OCI-LY3 (cell line): Measurements from ENCODE around the gene TMEM86B.

ENCODE experiments used
- H2AFZ ChIP-seq: fragments of 200-600, 300-600 bp; shearing (Covaris generic); 2 replicates; pipeline ENCODE4 v1.6.0; 2014; ENCODE audit warnings: antibody characterized with exemption, low read depth, low read length
- H3K27ac ChIP-seq: fragments of 200-600, 300-600 bp; sonication (generic); 2 replicates; pipeline ENCODE4 v1.5.1; 2014; ENCODE audit warnings: mild to moderate bottlenecking, low read length, moderate library complexity, mixed read lengths
- H3K27me3 ChIP-seq: fragments of 200-600, 300-600 bp; sonication (generic); 2 replicates; pipeline ENCODE4 v1.6.1; 2014; ENCODE audit warnings: low read depth, low read length, mixed read lengths
- H3K36me3 ChIP-seq: fragments of 200-600, 300-600 bp; sonication (generic); replicated peaks from 2 replicates; pipeline ENCODE3; 2014; ENCODE audit warnings: low read depth, low read length, mixed read lengths
- H3K4me1 ChIP-seq: fragments of 300-600, 200-600 bp; sonication (generic); 2 replicates; pipeline ENCODE4 v1.6.1; 2014; ENCODE audit warnings: low read length, mixed read lengths
- H3K4me2 ChIP-seq: fragments of 200-600, 300-600 bp; sonication (generic); 2 replicates; pipeline ENCODE4 v1.6.1; 2014; ENCODE audit warnings: low read length, mixed read lengths
- H3K4me3 ChIP-seq: fragments of 300-600, 200-600 bp; sonication (generic); 2 replicates; pipeline ENCODE4 v1.5.1; 2014; ENCODE audit warnings: antibody characterized with exemption, mild to moderate bottlenecking, low read length, moderate library complexity
- H3K79me2 ChIP-seq: fragments of 300-600, 200-600 bp; shearing (Covaris generic); 2 replicates; pipeline ENCODE4 v1.6.1; 2014; ENCODE audit warnings: mild to moderate bottlenecking, low read length, mixed read lengths
- H3K9ac ChIP-seq: fragments of 300-600, 200-600 bp; shearing (Covaris generic); 2 replicates; pipeline ENCODE4 v1.6.0; 2014; ENCODE audit warnings: mild to moderate bottlenecking, low read length, moderate library complexity
- H3K9me3 ChIP-seq: fragments of 200-600, 300-600 bp; shearing (Covaris generic); 2 replicates; pipeline ENCODE4 v1.6.1; 2014; ENCODE audit warnings: low read length, mixed read lengths; ENCODE audit not compliant: insufficient read depth
- H4K20me1 ChIP-seq: fragments of 200-600, 300-600 bp; sonication (generic); 2 replicates; pipeline ENCODE4 v1.6.1; 2016; ENCODE audit warnings: low read length, mixed read lengths; ENCODE audit not compliant: insufficient read depth
- EZH2phosphoT487 ChIP-seq: fragments of 200-600 bp; shearing (Covaris generic); IDR thresholded peaks from 2 replicates; pipeline ENCODE4 v1.6.1; 2018; ENCODE audit warnings: antibody characterized with exemption, mixed run types, low read depth
- TF ChIP-seq, protein P1 (sequence below): fragments of 200-600, 300-600 bp; sonication (generic); IDR thresholded peaks from 2 replicates; pipeline ENCODE4 v1.5.1; 2014; ENCODE audit warnings: antibody characterized with exemption, low read length, low read depth

The TMEM86B gene

DNA sequence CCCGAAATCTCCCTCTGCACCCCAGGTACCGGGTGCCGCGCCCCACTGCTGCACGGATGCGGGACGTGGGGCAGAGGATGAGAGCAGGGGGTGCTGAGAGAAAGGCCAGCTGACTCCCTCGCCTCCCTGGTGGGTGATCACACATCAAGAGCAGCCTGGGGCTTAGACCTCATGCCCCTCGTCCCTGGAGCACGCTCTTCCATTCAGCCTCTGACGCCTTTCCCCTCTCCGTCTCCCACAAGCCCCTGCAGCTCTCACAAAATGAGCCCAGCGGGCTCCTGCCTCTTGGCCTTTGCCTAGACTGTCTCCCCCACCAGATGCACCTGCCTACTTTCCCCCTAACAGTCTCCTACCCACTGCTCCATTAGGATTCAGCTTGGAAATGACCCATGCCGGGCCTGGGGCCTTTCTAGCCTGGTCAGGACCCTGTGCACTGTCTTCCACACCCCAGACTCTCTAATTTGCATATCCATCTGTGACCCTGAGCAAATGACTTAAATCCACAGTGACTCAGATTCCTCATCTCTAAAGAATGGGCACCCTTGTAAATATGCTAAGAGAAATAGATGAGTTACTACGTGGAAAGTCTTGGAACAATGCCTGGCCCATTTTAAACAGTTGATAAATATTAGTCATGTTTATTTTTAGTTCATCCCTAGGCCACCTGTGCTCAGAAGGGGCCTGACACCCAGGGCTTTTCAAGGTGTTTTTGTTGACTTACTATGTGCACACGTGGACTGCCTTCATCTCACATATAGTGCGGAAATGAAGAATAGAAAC is 18.7 kb downstream of the TMEM86B start:
- Histone ChIP-seq H3K79me2 (no peaks in the 10 kb centered on the region), H3K4me3 (no peak overlapping the region), H3K9me3 (peaks cover 7% of the 10 kb centered on the region), H3K36me3 (no peaks in the 10 kb centered on the region), H3K9ac (no peak overlapping the region), H3K4me2 (no peak overlapping the region; the same call in 1 of the 2 replicates), H3K4me1 (no peaks in the 10 kb centered on the region), H3K27me3 (no peaks in the 10 kb centered on the region; the same call in 1 of the 2 replicates), H2AFZ (no peak overlapping the region), H3K27ac (no peak overlapping the region), H4K20me1 (no peaks in the 10 kb centered on the region)
- TF ChIP-seq, protein P1, sequence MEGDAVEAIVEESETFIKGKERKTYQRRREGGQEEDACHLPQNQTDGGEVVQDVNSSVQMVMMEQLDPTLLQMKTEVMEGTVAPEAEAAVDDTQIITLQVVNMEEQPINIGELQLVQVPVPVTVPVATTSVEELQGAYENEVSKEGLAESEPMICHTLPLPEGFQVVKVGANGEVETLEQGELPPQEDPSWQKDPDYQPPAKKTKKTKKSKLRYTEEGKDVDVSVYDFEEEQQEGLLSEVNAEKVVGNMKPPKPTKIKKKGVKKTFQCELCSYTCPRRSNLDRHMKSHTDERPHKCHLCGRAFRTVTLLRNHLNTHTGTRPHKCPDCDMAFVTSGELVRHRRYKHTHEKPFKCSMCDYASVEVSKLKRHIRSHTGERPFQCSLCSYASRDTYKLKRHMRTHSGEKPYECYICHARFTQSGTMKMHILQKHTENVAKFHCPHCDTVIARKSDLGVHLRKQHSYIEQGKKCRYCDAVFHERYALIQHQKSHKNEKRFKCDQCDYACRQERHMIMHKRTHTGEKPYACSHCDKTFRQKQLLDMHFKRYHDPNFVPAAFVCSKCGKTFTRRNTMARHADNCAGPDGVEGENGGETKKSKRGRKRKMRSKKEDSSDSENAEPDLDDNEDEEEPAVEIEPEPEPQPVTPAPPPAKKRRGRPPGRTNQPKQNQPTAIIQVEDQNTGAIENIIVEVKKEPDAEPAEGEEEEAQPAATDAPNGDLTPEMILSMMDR: no peak
- no peak for TF ChIP-seq EZH2phosphoT487

DNA sequence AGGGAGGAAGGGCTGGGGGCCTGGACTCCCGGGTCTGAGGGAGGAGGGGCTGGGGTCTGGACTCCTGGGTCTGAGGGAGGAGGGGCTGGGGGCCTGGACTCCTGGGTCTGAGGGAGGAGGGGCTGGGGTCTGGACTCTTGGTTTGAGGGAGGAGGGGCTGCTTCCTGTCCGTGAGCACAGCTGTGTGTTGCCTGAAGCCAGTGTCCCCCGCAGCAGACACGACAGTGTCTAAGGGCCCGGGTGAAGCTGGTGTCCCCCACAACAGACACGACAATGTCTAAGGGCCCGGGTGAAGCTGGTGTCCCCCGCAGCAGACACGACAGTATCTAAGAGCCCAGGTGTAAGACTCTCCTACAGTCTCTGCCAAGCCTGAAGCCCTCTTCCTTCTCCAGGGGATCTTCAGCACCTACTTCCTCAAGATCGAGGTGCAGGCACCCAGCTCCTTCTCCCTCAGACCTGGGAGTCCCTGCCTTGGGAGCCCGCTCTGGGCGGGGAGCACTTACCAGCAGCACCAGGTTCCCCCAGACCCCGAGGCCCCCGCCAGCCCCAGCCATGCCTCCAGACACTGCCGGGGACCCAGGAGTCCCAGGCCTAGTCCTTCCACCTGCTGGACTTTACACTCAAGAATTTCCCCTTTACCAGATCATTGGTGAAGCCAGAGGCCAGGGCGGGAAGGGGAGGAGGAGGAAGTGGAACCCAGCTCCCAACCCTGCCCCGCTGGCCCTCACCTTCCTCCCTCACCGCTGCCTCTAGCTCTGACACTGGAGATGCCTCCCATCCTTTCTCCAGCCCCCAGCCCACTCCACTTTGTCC is 19.5 kb downstream of the TMEM86B start, which contains the start of gene PTPRH:
Gene PTPRH, minus strand, starts transcription at position 622 of the 813 bp plus-strand sequence. Its CDS starts 68 bp downstream, at position 554.
- H3K4me3 ChIP-seq: no peak within 1 kb of the TSS
- no peak within 1 kb of the TSS; the same call in 1 of the 2 replicates for H3K4me2 ChIP-seq
- H3K4me1 ChIP-seq: no peaks in the 10 kb centered on the region
- H3K79me2 ChIP-seq: no peaks in the 10 kb centered on the region
- peaks cover 7% of the 10 kb centered on the region for H3K27me3 ChIP-seq
- TF ChIP-seq, protein P1: no peak
- no peak for TF ChIP-seq EZH2phosphoT487
- no peak within 1 kb of the TSS for H3K9ac ChIP-seq
- H3K36me3 ChIP-seq: no peaks in the 10 kb centered on the region
- H3K27ac ChIP-seq: no peak within 1 kb of the TSS
- H2AFZ ChIP-seq: no peak within 1 kb of the TSS
- no peaks in the 10 kb centered on the region for H4K20me1 ChIP-seq
- peaks cover 7% of the 10 kb centered on the region for H3K9me3 ChIP-seq

GRCh38 chr19:55206664-55207500 is 21.7 kb downstream of the TMEM86B start:
- H4K20me1 ChIP-seq: no peaks in the 10 kb centered on the region
- H3K27ac ChIP-seq: no peak overlapping the region
- no peaks in the 10 kb centered on the region for H3K36me3 ChIP-seq
- H3K4me3 ChIP-seq: no peak overlapping the region
- no peak for TF ChIP-seq EZH2phosphoT487
- TF ChIP-seq, protein P1: no peak
- no peak overlapping the region; the same call in 1 of the 2 replicates for H3K4me2 ChIP-seq
- no peaks in the 10 kb centered on the region for H3K4me1 ChIP-seq
- H3K9me3 ChIP-seq: no peaks in the 10 kb centered on the region
- no peak overlapping the region for H2AFZ ChIP-seq
- no peak overlapping the region for H3K9ac ChIP-seq
- H3K27me3 ChIP-seq: peaks cover 14% of the 10 kb centered on the region
- no peaks in the 10 kb centered on the region for H3K79me2 ChIP-seq
